Stimulated activated CD8-positive, alpha-beta memory T cell treated with anti-CD3 and anti-CD28 coated beads, Interleukin-15, amount 100 ng/mL, for 1 hour (primary cell): ENCODE measurements around the gene SHOC2.

Experiments
- DNase-seq: peaks from one replicate; pipeline ENCODE4 v3.0.0-alpha.2; 2020; ENCODE audit warnings: low read depth

SHOC2 gene

GRCh38 chr10:110946496-110946895, 27.1 kb downstream of the SHOC2 start:
- DNase-seq = no peak

- DNase-seq = no peak
Measured at GRCh38 chr10:110947061-110947595, 27.7 kb downstream of the SHOC2 start.

- no peak for DNase-seq
Measured at GRCh38 chr10:110951381-110951780, 32.0 kb downstream of the SHOC2 start.

- DNase-seq = no peak
Measured at GRCh38 chr10:110957606-110958005, 38.2 kb downstream of the SHOC2 start.

- no peak for DNase-seq
Measured at GRCh38 chr10:110959379-110960332, 40.3 kb downstream of the SHOC2 start.

- no peak for DNase-seq
Measured at GRCh38 chr10:110960333-110960712, 40.9 kb downstream of the SHOC2 start.

- DNase-seq = no peak
Measured at GRCh38 chr10:110962443-110962842, 43.0 kb downstream of the SHOC2 start.

GRCh38 chr10:110963162-110963561, 43.8 kb downstream of the SHOC2 start:
- no peak for DNase-seq

- DNase-seq = no peak
Measured at GRCh38 chr10:110964681-110965080, 45.3 kb downstream of the SHOC2 start.

- no peak for DNase-seq
Measured at GRCh38 chr10:110965216-110965615, 45.8 kb downstream of the SHOC2 start.

GRCh38 chr10:110966146-110966545, 46.7 kb downstream of the SHOC2 start:
- DNase-seq = no peak

- no peak for DNase-seq
Measured at GRCh38 chr10:110967009-110967630, 47.7 kb downstream of the SHOC2 start.

GRCh38 chr10:110967645-110968044, 48.2 kb downstream of the SHOC2 start:
- DNase-seq = no peak

- no peak for DNase-seq
Measured at GRCh38 chr10:110969183-110969582, 49.8 kb downstream of the SHOC2 start.

- DNase-seq = no peak
Measured at GRCh38 chr10:110971638-110972037, 52.2 kb downstream of the SHOC2 start.

GRCh38 chr10:110972231-110973134, 53.1 kb downstream of the SHOC2 start:
- no peak for DNase-seq

- no peak for DNase-seq
Measured at GRCh38 chr10:110973400-110973799, 54.0 kb downstream of the SHOC2 start.

- no peak for DNase-seq
Measured at GRCh38 chr10:110976577-110976976, 57.2 kb downstream of the SHOC2 start.

GRCh38 chr10:110977662-110978061, 58.3 kb downstream of the SHOC2 start:
- no peak for DNase-seq

- DNase-seq = no peak
Measured at GRCh38 chr10:110978204-110978603, 58.8 kb downstream of the SHOC2 start.

- DNase-seq = no peak
Measured at GRCh38 chr10:110979611-110980010, 60.2 kb downstream of the SHOC2 start.

- DNase-seq = no peak
Measured at GRCh38 chr10:110980807-110981206, 61.4 kb downstream of the SHOC2 start.
